GM12801 (cell line): ENCODE measurements around the gene EPS8L3.

Experiments used
- TF ChIP-seq, protein P1 (sequence below): IDR thresholded peaks from one replicate; pipeline ENCODE4 v1.5.1; 2011; ENCODE audit warnings: control low read depth; ENCODE audit not compliant: insufficient read length; ENCODE audit errors: extremely low read depth

EPS8L3 gene, protein sequence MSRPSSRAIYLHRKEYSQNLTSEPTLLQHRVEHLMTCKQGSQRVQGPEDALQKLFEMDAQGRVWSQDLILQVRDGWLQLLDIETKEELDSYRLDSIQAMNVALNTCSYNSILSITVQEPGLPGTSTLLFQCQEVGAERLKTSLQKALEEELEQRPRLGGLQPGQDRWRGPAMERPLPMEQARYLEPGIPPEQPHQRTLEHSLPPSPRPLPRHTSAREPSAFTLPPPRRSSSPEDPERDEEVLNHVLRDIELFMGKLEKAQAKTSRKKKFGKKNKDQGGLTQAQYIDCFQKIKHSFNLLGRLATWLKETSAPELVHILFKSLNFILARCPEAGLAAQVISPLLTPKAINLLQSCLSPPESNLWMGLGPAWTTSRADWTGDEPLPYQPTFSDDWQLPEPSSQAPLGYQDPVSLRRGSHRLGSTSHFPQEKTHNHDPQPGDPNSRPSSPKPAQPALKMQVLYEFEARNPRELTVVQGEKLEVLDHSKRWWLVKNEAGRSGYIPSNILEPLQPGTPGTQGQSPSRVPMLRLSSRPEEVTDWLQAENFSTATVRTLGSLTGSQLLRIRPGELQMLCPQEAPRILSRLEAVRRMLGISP

DNA sequence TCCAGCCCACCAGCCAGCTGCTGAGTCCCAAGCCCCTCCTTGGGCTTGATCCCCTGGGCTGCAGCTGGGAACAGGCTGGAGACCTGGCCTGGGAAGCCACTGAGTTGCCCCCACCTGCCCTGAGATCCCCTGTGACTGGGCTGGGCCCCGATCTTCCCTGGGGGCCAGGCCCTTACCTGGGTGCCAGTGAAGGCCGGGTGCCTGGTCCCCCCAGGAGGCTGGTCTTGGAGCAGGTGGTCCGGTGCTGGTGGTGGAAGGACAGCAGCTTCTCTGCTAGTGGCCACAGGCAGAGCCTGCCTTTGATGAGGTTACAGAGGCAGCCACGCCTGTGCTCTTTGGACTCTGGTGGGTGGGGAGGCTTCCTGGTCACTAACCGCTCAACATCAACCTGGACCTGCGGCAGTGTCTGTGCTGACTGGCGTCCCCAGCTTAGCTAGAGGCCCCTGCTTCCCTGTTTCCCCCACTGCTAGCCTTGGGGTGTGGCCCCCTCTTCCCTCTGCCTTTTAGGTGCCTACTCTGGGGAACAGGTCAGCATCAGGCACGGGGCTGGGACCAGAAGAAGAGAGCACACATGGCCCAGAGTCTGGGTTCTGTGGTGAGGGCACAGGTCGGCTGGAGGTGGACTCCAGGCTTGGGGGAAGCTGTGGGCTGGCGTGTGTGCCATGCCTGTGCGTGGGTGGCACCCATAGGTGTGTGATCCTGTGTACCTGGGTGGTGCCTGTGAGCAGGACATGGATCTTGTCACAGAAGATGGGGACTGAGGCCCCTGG, at the start of gene EPS8L3:
TSS of gene EPS8L3 (minus strand) at position 278 of the 770 bp plus-strand sequence. CDS start 2,174 bp downstream, outside the sequence.
- TF ChIP-seq, protein P1, sequence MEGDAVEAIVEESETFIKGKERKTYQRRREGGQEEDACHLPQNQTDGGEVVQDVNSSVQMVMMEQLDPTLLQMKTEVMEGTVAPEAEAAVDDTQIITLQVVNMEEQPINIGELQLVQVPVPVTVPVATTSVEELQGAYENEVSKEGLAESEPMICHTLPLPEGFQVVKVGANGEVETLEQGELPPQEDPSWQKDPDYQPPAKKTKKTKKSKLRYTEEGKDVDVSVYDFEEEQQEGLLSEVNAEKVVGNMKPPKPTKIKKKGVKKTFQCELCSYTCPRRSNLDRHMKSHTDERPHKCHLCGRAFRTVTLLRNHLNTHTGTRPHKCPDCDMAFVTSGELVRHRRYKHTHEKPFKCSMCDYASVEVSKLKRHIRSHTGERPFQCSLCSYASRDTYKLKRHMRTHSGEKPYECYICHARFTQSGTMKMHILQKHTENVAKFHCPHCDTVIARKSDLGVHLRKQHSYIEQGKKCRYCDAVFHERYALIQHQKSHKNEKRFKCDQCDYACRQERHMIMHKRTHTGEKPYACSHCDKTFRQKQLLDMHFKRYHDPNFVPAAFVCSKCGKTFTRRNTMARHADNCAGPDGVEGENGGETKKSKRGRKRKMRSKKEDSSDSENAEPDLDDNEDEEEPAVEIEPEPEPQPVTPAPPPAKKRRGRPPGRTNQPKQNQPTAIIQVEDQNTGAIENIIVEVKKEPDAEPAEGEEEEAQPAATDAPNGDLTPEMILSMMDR = no peak

GRCh38 chr1:109812691-109813393, 49.1 kb upstream of the EPS8L3 start:
- TF ChIP-seq, protein P1 = no peak

- TF ChIP-seq, protein P1 = no peak
Observed at GRCh38 chr1:109808703-109809102, 45.0 kb upstream of the EPS8L3 start.

- TF ChIP-seq, protein P1 = no peak
Observed at GRCh38 chr1:109807822-109808680, 44.3 kb upstream of the EPS8L3 start.

GRCh38 chr1:109807402-109807801, 43.7 kb upstream of the EPS8L3 start:
- TF ChIP-seq, protein P1 = no peak

GRCh38 chr1:109806733-109807400, 43.1 kb upstream of the EPS8L3 start:
- TF ChIP-seq, protein P1 = no peak
